Neuron (in vitro differentiated cells): Measurements from ENCODE around the gene NRG2.

Experiments used
- H2AFZ ChIP-seq: one replicate; pipeline ENCODE4 v1.6.1; 2013; ENCODE audit warnings: low read depth, mild to moderate bottlenecking, inconsistent platforms, low read length, moderate library complexity
- H3K27me3 ChIP-seq: one replicate; pipeline ENCODE4 v1.6.1; 2013; ENCODE audit warnings: low read length; ENCODE audit not compliant: insufficient read depth
- H3K36me3 ChIP-seq: one replicate; pipeline ENCODE4 v1.6.1; 2013; ENCODE audit warnings: low read length; ENCODE audit not compliant: insufficient read depth
- H3K4me1 ChIP-seq: one replicate; pipeline ENCODE4 v1.6.1; 2013; ENCODE audit warnings: low read length; ENCODE audit not compliant: insufficient read depth
- H3K4me3 ChIP-seq: 2 replicates; pipeline ENCODE4 v1.5.1; 2013; ENCODE audit warnings: mild to moderate bottlenecking, low read length, moderate library complexity
- H3K9me3 ChIP-seq: one replicate; pipeline ENCODE4 v1.6.1; 2013; ENCODE audit warnings: low read length

The NRG2 gene

GRCh38 chr5:139926797-139927503 is 116.1 kb downstream of the NRG2 start:
- no peaks in the 10 kb centered on the region for H3K4me1 ChIP-seq
- no peak overlapping the region for H3K4me3 ChIP-seq
- H2AFZ ChIP-seq = no peak overlapping the region
- no peaks in the 10 kb centered on the region for H3K36me3 ChIP-seq
- no peaks in the 10 kb centered on the region for H3K9me3 ChIP-seq
- H3K27me3 ChIP-seq = peaks cover 3% of the 10 kb centered on the region

GRCh38 chr5:139925650-139926640 is 117.2 kb downstream of the NRG2 start:
- Histone ChIP-seq H3K9me3 (no peaks in the 10 kb centered on the region), H3K36me3 (no peaks in the 10 kb centered on the region), H3K27me3 (peaks cover 3% of the 10 kb centered on the region), H2AFZ (no peak overlapping the region), H3K4me1 (no peaks in the 10 kb centered on the region), H3K4me3 (no peak overlapping the region)

- H3K9me3 ChIP-seq = no peaks in the 10 kb centered on the region
- H3K4me1 ChIP-seq = no peaks in the 10 kb centered on the region
- peaks cover 3% of the 10 kb centered on the region for H3K27me3 ChIP-seq
- no peak overlapping the region for H2AFZ ChIP-seq
- no peaks in the 10 kb centered on the region for H3K36me3 ChIP-seq
- H3K4me3 ChIP-seq = no peak overlapping the region
Observed at GRCh38 chr5:139925216-139925562, 117.9 kb downstream of the NRG2 start.

- H3K4me3 ChIP-seq = no peak overlapping the region
- H3K36me3 ChIP-seq = no peaks in the 10 kb centered on the region
- H3K27me3 ChIP-seq = peaks cover 3% of the 10 kb centered on the region
- no peaks in the 10 kb centered on the region for H3K4me1 ChIP-seq
- no peaks in the 10 kb centered on the region for H3K9me3 ChIP-seq
- no peak overlapping the region for H2AFZ ChIP-seq
Observed at GRCh38 chr5:139924294-139925215, 118.5 kb downstream of the NRG2 start.

GRCh38 chr5:139919308-139919707 is 123.8 kb downstream of the NRG2 start:
- Histone ChIP-seq H2AFZ (no peak overlapping the region), H3K4me3 (no peak overlapping the region), H3K27me3 (peaks cover 3% of the 10 kb centered on the region), H3K9me3 (no peaks in the 10 kb centered on the region), H3K4me1 (no peaks in the 10 kb centered on the region), H3K36me3 (no peaks in the 10 kb centered on the region)

GRCh38 chr5:139915834-139916233 is 127.3 kb downstream of the NRG2 start:
- Histone ChIP-seq H3K27me3 (peaks cover 15% of the 10 kb centered on the region), H3K9me3 (no peaks in the 10 kb centered on the region), H3K4me1 (no peaks in the 10 kb centered on the region), H3K4me3 (no peak overlapping the region), H2AFZ (no peak overlapping the region), H3K36me3 (no peaks in the 10 kb centered on the region)

GRCh38 chr5:139915266-139915665 is 127.8 kb downstream of the NRG2 start:
- H3K4me1 ChIP-seq = no peaks in the 10 kb centered on the region
- H3K9me3 ChIP-seq = no peaks in the 10 kb centered on the region
- H3K36me3 ChIP-seq = no peaks in the 10 kb centered on the region
- H3K4me3 ChIP-seq = no peak overlapping the region
- no peak overlapping the region for H2AFZ ChIP-seq
- H3K27me3 ChIP-seq = peaks cover 18% of the 10 kb centered on the region

GRCh38 chr5:139914218-139914807 is 128.8 kb downstream of the NRG2 start:
- Histone ChIP-seq H3K36me3 (no peaks in the 10 kb centered on the region), H3K4me1 (no peaks in the 10 kb centered on the region), H3K4me3 (no peak overlapping the region), H3K27me3 (peaks cover 27% of the 10 kb centered on the region), H3K9me3 (no peaks in the 10 kb centered on the region), H2AFZ (no peak overlapping the region)

GRCh38 chr5:139912804-139913203 is 130.3 kb downstream of the NRG2 start:
- H3K9me3 ChIP-seq = no peaks in the 10 kb centered on the region
- H3K4me3 ChIP-seq = no peak overlapping the region
- H3K27me3 ChIP-seq = peaks cover 36% of the 10 kb centered on the region
- no peak overlapping the region for H2AFZ ChIP-seq
- no peaks in the 10 kb centered on the region for H3K36me3 ChIP-seq
- H3K4me1 ChIP-seq = no peaks in the 10 kb centered on the region

- no peaks in the 10 kb centered on the region for H3K4me1 ChIP-seq
- H3K4me3 ChIP-seq = no peak overlapping the region
- H3K9me3 ChIP-seq = no peaks in the 10 kb centered on the region
- H3K36me3 ChIP-seq = no peaks in the 10 kb centered on the region
- H2AFZ ChIP-seq = no peak overlapping the region
- H3K27me3 ChIP-seq = peaks cover 37% of the 10 kb centered on the region
Observed at GRCh38 chr5:139912158-139912557, 130.9 kb downstream of the NRG2 start.

- Histone ChIP-seq H3K9me3 (no peaks in the 10 kb centered on the region), H3K4me1 (no peaks in the 10 kb centered on the region), H3K36me3 (no peaks in the 10 kb centered on the region), H3K4me3 (no peak overlapping the region), H3K27me3 (peaks cover 43% of the 10 kb centered on the region), H2AFZ (no peak overlapping the region)
Observed at GRCh38 chr5:139911425-139912120, 131.5 kb downstream of the NRG2 start.

- Histone ChIP-seq H3K4me3 (no peak overlapping the region), H3K36me3 (no peaks in the 10 kb centered on the region), H3K9me3 (no peaks in the 10 kb centered on the region), H3K27me3 (peaks cover 47% of the 10 kb centered on the region), H3K4me1 (no peaks in the 10 kb centered on the region), H2AFZ (no peak overlapping the region)
Observed at GRCh38 chr5:139910901-139911300, 132.2 kb downstream of the NRG2 start.
